ENCODE measurements around the gene NOX5.

Gene NOX5

DNA sequence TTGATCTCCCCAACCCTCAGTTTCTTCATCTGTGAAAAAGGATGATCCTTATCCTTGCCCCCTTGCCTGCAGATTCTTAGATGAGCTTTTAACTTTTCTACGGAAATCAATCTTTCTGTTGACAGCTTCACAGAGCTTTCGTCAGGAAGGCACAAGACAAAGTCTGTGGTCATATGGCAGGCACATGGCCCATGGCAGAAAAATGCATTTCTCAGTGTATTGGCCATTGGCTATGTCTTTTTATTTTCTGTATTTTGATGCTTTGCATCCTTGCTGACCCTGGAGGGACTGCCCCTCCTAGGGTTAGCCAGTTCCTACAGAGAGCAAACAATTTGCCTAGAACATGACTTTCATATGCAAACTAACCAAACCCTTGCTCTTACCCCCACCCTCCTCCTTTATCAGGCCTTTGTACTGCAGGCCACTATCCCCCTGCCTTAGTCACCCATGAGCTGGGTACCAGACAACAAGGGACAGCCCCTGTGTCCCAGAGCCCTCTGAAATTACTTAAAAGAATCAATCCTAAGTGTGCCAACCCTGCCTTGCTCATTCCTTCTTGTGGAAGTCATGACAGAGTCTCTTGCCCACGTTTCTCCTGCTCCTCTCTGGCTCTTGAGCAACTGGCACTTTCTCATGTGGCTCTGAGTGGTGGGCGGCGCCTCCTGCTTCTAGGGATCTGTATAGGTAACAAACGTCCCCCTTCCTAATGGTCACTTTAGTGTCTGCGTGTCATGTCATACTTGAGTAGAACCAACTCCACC, 24.1 kb upstream of the NOX5 start:
- in situ Hi-C loops (cut with MboI; ENCODE audit: low sequenced_read_pairs, unreplicated experiment), result no loop called here
- no peak for DNase-seq (ENCODE audit: low spot score)
- TF ChIP-seq, protein P1, sequence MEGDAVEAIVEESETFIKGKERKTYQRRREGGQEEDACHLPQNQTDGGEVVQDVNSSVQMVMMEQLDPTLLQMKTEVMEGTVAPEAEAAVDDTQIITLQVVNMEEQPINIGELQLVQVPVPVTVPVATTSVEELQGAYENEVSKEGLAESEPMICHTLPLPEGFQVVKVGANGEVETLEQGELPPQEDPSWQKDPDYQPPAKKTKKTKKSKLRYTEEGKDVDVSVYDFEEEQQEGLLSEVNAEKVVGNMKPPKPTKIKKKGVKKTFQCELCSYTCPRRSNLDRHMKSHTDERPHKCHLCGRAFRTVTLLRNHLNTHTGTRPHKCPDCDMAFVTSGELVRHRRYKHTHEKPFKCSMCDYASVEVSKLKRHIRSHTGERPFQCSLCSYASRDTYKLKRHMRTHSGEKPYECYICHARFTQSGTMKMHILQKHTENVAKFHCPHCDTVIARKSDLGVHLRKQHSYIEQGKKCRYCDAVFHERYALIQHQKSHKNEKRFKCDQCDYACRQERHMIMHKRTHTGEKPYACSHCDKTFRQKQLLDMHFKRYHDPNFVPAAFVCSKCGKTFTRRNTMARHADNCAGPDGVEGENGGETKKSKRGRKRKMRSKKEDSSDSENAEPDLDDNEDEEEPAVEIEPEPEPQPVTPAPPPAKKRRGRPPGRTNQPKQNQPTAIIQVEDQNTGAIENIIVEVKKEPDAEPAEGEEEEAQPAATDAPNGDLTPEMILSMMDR (IDR thresholded peaks at IDR 0.05; ENCODE audit: borderline replicate concordance, control extremely low read depth, extremely low read depth, insufficient read depth, missing control alignments), result no peak

DNA sequence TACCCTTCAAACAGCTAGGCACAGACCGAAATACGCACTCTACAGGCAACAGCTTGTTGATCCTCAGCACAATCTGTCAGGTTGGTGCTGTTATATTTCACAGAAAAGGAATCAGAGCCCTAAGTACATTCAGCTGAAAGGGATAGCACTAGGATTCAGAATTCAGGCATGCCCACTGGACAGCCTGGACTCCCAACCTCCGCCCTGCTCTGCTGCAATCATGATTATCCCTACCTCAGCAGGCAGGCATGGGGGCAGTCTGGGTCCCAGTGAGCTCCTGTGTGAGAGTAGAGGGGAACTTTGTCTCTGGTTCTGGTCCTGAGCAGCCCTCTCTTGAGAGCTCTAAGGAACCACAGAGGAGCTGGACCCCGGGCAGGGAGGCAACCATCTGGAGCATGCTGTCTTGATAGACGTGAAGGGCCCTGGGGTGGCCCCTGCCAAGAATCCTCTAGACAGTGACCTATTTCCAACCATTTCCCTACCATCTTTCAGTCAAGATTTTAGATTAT, 23.4 kb upstream of the NOX5 start:
- TF ChIP-seq, protein P1 (IDR thresholded peaks at IDR 0.05; ENCODE audit: borderline replicate concordance, control extremely low read depth, extremely low read depth, insufficient read depth, missing control alignments), result no peak
- DNase-seq (ENCODE audit: low spot score), result no peak
- in situ Hi-C loops (cut with MboI; ENCODE audit: low sequenced_read_pairs, unreplicated experiment), result no loop called here

DNA sequence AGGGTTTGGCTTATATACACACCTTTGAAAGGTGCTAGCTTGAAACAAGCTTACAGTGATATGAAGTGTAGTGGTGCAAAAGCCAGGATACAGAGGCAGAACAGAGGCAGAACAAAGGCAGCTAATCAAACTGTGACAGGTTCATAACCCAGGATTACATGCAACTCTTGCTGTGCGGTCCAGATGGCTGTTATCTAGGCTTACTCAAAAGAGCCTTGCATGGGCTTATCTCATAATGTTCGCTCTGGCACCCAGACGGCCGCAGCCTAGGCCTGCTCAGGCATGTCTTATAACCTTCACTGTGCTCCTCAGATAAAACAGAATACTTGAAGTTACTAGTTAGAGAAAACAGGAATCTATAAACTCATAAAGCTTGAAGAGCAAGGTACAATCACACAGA, 22.8 kb upstream of the NOX5 start:
- no peak for DNase-seq (ENCODE audit: low spot score)
- in situ Hi-C loops (cut with MboI; ENCODE audit: low sequenced_read_pairs, unreplicated experiment), result no loop called here
- TF ChIP-seq, protein P1 (IDR thresholded peaks at IDR 0.05; ENCODE audit: borderline replicate concordance, control extremely low read depth, extremely low read depth, insufficient read depth, missing control alignments), result no peak

DNA sequence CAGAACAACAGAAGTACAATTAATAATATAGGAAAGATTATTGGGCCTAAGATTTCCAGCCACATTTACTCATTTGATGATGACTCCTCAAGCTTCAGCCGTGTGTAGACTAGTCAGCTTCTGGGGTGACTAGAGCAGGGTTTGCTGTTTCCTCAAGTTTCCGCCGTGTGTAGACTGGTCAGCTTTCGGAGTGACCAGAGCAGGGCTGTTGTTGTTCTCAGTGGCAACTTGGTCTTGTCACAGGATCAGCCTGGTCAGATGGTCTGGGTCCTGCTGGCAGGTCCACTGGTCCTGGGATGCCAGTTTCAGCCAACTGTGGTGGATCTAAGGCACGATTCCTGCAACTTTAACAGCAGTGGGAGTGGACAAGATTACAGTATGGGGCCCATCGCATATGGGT, 21.8 kb upstream of the NOX5 start:
- in situ Hi-C loops (cut with MboI; ENCODE audit: low sequenced_read_pairs, unreplicated experiment), result no loop called here
- TF ChIP-seq, protein P1 (IDR thresholded peaks at IDR 0.05; ENCODE audit: borderline replicate concordance, control extremely low read depth, extremely low read depth, insufficient read depth, missing control alignments), result no peak
- no peak for DNase-seq (ENCODE audit: low spot score)

DNA sequence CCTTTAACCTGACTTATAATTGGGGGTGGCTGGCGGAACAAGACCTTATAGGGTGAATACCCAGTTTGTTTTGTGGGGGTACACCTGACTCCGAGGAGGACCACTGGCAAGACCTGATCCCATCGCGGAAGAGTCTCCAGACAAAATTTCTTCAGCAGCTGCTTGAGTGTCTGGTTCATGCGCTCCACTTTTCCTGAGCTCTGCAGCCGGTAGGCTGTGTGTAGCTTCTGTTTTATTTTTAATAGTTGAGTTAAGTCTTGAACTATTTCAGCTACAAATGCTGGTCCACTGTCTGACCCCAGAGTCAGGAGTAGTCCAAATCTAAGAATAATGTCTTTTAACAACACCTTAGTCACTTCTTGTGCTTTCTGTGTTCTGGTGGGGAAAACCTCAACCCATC, 21.2 kb upstream of the NOX5 start:
- in situ Hi-C loops (cut with MboI; ENCODE audit: low sequenced_read_pairs, unreplicated experiment), result no loop called here
- TF ChIP-seq, protein P1 (IDR thresholded peaks at IDR 0.05; ENCODE audit: borderline replicate concordance, control extremely low read depth, extremely low read depth, insufficient read depth, missing control alignments), result no peak
- DNase-seq (ENCODE audit: low spot score), result no peak

DNA sequence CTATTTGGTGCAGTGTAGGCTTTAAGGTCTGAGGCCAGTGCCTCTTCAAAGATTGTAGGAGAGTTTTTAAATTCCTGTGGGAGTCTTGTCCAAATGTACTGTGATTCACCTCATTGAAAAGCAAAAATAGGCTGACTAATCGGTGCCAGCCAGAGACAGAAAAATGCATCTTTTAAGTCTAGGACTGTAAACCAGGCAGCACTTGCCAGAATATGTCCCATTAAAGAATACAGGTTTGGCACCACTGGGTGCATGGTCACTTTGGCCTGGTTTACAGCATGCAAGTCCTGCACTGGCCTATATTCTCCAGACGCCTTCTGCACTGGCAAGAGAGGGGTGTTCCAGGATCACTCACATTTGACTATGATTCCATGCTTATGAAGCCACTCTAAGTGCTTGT, 20.3 kb upstream of the NOX5 start:
- in situ Hi-C loops (cut with MboI; ENCODE audit: low sequenced_read_pairs, unreplicated experiment), result no loop called here
- no peak for DNase-seq (ENCODE audit: low spot score)
- TF ChIP-seq, protein P1 (IDR thresholded peaks at IDR 0.05; ENCODE audit: borderline replicate concordance, control extremely low read depth, extremely low read depth, insufficient read depth, missing control alignments), result no peak

Data from GM13976 (cell line).